HepG2 (cell line): ENCODE data around the gene BSG. TPM values are rescaled to one million over a fixed set of nuclear protein-coding genes. Genes with fewer than 3 reads are reported as not detected.
A peak's percentile ranks its signal among the peaks of the same experiment; 100 is the strongest.

ENCODE experiments used
- AHDC1 ChIP-seq: sonication (generic); formaldehyde crosslinking; IDR thresholded peaks from 2 replicates; pipeline ENCODE4 v1.5.1; 2020; ENCODE audit warnings: mild to moderate bottlenecking, missing genetic modification reagents, borderline replicate concordance
- ARID3A ChIP-seq: IDR thresholded peaks from 2 replicates; pipeline ENCODE4 v1.6.1; 2012; ENCODE audit warnings: low read depth, low read length, improper control_type of control experiment
- DNMT1 ChIP-seq: sonication (generic); formaldehyde crosslinking; IDR thresholded peaks from 2 replicates; pipeline ENCODE4 v1.5.1; 2020; ENCODE audit warnings: mild to moderate bottlenecking, missing genetic modification reagents
- FOSL1 ChIP-seq: sonication (generic); formaldehyde crosslinking; IDR thresholded peaks from 2 replicates; pipeline ENCODE4 v1.9.0; 2021; ENCODE audit warnings: missing genetic modification reagents, borderline replicate concordance
- KLF13 ChIP-seq: sonication (generic); formaldehyde crosslinking; IDR thresholded peaks from 2 replicates; pipeline ENCODE4 v1.4.0; 2020; ENCODE audit warnings: mild to moderate bottlenecking, missing genetic modification reagents
- POLR2G ChIP-seq: fragments of 200-400 bp; formaldehyde crosslinking; IDR thresholded peaks from 2 replicates; pipeline ENCODE4 v1.6.1; 2018; ENCODE audit warnings: mild to moderate bottlenecking, low read depth, low read length, moderate library complexity
- RXRB ChIP-seq: IDR thresholded peaks from 2 replicates; pipeline ENCODE4 v1.6.1; 2016; ENCODE audit warnings: borderline replicate concordance, missing genetic modification reagents, missing compliant biosample characterization
- SMAD3 ChIP-seq: sonication (generic); formaldehyde crosslinking; IDR thresholded peaks from 2 replicates; pipeline ENCODE4 v1.4.0; 2020; ENCODE audit warnings: missing genetic modification reagents
- SPEN ChIP-seq: sonication (generic); formaldehyde crosslinking; IDR thresholded peaks from 2 replicates; pipeline ENCODE4 v1.5.1; 2020; ENCODE audit warnings: low read depth, mild to moderate bottlenecking, missing genetic modification reagents
- STAG1 ChIP-seq: sonication (generic); formaldehyde crosslinking; IDR thresholded peaks from 2 replicates; pipeline ENCODE4 v1.4.0; 2020; ENCODE audit warnings: missing genetic modification reagents
- TCF7 ChIP-seq: sonication (generic); IDR thresholded peaks from 2 replicates; pipeline ENCODE4 v1.6.1; 2016; ENCODE audit warnings: antibody characterized with exemption, low read depth
- ZC3H13 ChIP-seq: sonication (generic); formaldehyde crosslinking; IDR thresholded peaks from 2 replicates; pipeline ENCODE4 v1.8.1; 2023; ENCODE audit warnings: mild to moderate bottlenecking, missing genetic modification reagents, moderate library complexity
- ZHX1 ChIP-seq: sonication (generic); formaldehyde crosslinking; IDR thresholded peaks from 2 replicates; pipeline ENCODE4 v1.8.1; 2022; ENCODE audit warnings: low read depth, mild to moderate bottlenecking, missing genetic modification reagents
- ZMAT5 ChIP-seq: sonication (generic); formaldehyde crosslinking; IDR thresholded peaks from 2 replicates; pipeline ENCODE4 v1.5.0; 2020; ENCODE audit warnings: mild to moderate bottlenecking, low read depth, missing genetic modification reagents, borderline replicate concordance
- ZNF34 ChIP-seq: sonication (generic); formaldehyde crosslinking; IDR thresholded peaks from 2 replicates; pipeline ENCODE4 v1.4.0; 2020; ENCODE audit warnings: mild to moderate bottlenecking, missing genetic modification reagents, borderline replicate concordance
- ZNF354B ChIP-seq: sonication (generic); formaldehyde crosslinking; IDR thresholded peaks from 2 replicates; pipeline ENCODE4 v1.8.0; 2022; ENCODE audit warnings: mild to moderate bottlenecking, missing genetic modification reagents
- ZNF605 ChIP-seq: sonication (generic); formaldehyde crosslinking; IDR thresholded peaks from 2 replicates; pipeline ENCODE4 v1.8.0; 2022; ENCODE audit warnings: mild to moderate bottlenecking, missing genetic modification reagents
- polyA plus RNA-seq, 8 experiments: library from polyadenylated mRNA; depleted of rRNA in 3 of 8; stranded (reverse) in 7 of 8; unstranded in 1 of 8; fragments of >200 nt; fragmentation: Illumina TruSeq in 4 of 8; extraction: Trizol in 4 of 8; gene quantifications; 2 replicates each; pipeline versions ENCODE4 v1.2.1 to v1.2.3, GENCODE V29; 2011 to 2016; ENCODE audit warnings: low read depth in 4 of 8, missing spikeins in 1 of 8, mixed read lengths in 1 of 8; ENCODE audit not compliant: insufficient read depth in 1 of 8
- total RNA-seq, 5 experiments: library from RNA; depleted of rRNA; stranded (reverse); fragments of >200 nt; fragmentation: Illumina TruSeq; extraction: Trizol; gene quantifications; 2 replicates each; pipeline ENCODE4 v1.2.3, GENCODE V29; 2016; ENCODE audit warnings: low read depth in 1 of 5
- TF ChIP-seq, protein P1 (sequence below): sonication (generic); IDR thresholded peaks from 2 replicates; pipeline ENCODE4 v1.6.1; 2016; ENCODE audit warnings: low read depth, borderline replicate concordance

The BSG gene
- total and polyA plus RNA-seq, 2 of the 13 experiments (the other 11 are each of a cell fraction or from before 2014, with no cell fraction given), result 309 to 754 TPM

DNA sequence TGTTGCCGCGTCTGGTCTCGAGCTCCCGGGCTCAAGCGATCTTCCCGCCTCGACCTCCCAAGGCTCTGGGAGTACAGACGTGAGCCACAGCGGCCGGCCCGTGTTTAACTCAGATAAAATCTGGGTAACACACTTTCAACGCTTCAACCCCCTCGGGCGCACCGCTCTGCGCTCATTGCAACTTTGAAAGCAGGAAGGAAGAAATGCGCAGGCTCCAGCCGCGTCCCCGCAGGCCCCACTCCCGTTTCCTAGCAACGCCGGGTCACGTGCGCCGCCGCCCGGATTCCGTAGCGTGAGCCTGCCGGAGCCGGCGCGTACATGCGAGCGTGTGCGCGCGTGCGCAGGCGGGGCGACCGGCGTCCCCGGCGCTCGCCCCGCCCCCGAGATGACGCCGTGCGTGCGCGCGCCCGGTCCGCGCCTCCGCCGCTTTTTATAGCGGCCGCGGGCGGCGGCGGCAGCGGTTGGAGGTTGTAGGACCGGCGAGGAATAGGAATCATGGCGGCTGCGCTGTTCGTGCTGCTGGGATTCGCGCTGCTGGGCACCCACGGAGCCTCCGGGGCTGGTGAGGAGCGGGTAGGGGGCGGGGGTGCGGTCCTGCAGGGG, at the start of gene BSG (continued):
- TF ChIP-seq, protein P1, sequence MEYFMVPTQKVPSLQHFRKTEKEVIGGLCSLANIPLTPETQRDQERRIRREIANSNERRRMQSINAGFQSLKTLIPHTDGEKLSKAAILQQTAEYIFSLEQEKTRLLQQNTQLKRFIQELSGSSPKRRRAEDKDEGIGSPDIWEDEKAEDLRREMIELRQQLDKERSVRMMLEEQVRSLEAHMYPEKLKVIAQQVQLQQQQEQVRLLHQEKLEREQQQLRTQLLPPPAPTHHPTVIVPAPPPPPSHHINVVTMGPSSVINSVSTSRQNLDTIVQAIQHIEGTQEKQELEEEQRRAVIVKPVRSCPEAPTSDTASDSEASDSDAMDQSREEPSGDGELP, result no peak
- TF ChIP-seq DNMT1 (CRISPR knock-in tag) (no peak), FOSL1 (CRISPR knock-in tag) (no peak), STAG1 (CRISPR knock-in tag) (no peak), ZNF34 (CRISPR knock-in tag) (no peak), RXRB (CRISPR knock-in tag) (no peak), ZMAT5 (CRISPR knock-in tag) (no peak), ZNF605 (CRISPR knock-in tag) (peak; percentile 73; the same call in 1 of the 2 replicates), KLF13 (CRISPR knock-in tag) (no peak), AHDC1 (no peak), ZHX1 (no peak), ARID3A (no peak), ZNF354B (CRISPR knock-in tag) (no peak), SMAD3 (CRISPR knock-in tag) (0 out of 2 replicates have a peak, but pooled peaks have one; percentile 14), TCF7 (no peak), ZC3H13 (peak; percentile 72; the same call in 1 of the 2 replicates), SPEN (CRISPR knock-in tag) (peak; percentile 54; the same call in 1 of the 2 replicates), POLR2G (peak; percentile 97)
